NT2/D1 (cell line): ENCODE measurements around the gene ARID3B.

Source experiments
- YY1 ChIP-seq: IDR thresholded peaks from 2 replicates; pipeline ENCODE4 v1.6.1; 2011; ENCODE audit not compliant: insufficient read length, insufficient read depth
- ZNF274 ChIP-seq: IDR thresholded peaks from 2 replicates; pipeline ENCODE4 v1.6.1; 2011; ENCODE audit warnings: mild to moderate bottlenecking, low read depth, low read length

- TF ChIP-seq YY1: no peak
- TF ChIP-seq ZNF274: no peak
Measured at GRCh38 chr15:74616366-74616939, 75.4 kb downstream of the ARID3B start.
